Posterior cingulate gyrus (tissue), 11 donors: ENCODE data around the gene FBXW8.

Source experiments
- DNase-seq, 10 donors: peaks; one replicate each; pipeline versions ENCODE4 v3.0.0 to v3.0.0-alpha.2; 2020 to 2021; ENCODE audit warnings: mixed read lengths in 3 of 10
- intact Hi-C: fragments of 100-400 bp; cut with DNase I; formaldehyde crosslinking; loops from one replicate; pipeline ENCODE4 v1.15.1; 2023

The FBXW8 gene, protein sequence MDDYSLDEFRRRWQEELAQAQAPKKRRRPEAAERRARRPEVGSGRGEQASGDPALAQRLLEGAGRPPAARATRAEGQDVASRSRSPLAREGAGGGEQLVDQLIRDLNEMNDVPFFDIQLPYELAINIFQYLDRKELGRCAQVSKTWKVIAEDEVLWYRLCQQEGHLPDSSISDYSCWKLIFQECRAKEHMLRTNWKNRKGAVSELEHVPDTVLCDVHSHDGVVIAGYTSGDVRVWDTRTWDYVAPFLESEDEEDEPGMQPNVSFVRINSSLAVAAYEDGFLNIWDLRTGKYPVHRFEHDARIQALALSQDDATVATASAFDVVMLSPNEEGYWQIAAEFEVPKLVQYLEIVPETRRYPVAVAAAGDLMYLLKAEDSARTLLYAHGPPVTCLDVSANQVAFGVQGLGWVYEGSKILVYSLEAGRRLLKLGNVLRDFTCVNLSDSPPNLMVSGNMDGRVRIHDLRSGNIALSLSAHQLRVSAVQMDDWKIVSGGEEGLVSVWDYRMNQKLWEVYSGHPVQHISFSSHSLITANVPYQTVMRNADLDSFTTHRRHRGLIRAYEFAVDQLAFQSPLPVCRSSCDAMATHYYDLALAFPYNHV

DNA sequence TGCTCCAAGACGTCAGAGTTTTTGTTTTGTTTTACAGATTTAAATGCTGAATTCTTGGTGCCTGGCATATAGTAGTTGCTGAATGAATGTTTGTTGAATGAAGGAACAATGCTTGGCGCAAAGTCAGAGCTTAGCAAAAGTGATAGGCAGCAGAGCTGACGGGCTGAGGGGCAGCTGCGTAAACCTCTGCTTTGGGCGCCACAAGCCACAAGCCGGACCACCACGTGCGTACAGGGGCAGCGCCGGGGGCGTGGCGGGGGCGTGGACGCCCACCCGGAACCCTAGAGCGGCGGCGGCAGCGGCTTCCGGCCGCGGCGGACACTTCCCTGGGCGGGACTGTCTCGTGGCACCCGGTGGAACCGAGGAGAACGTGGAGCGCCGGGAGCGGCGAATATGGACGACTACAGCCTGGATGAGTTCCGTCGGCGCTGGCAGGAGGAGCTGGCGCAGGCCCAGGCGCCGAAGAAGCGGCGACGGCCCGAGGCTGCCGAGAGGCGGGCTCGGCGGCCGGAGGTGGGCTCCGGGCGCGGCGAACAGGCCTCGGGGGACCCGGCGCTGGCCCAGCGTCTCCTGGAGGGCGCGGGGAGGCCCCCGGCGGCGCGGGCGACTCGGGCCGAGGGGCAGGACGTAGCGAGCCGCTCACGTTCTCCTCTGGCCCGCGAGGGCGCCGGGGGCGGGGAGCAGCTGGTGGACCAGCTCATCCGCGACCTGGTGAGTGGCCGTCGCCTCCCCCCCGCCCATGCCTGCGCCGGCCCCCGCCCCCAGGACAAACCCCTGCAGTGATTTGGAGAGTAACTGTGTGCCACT, at the start of gene FBXW8:
Gene FBXW8, plus strand, starts transcription at position 306 of the 807 bp plus-strand sequence. Its CDS starts 88 bp downstream, at position 394.
- intact Hi-C loops, result no loop called here
- DNase-seq, result peak; percentile 36 to 94 (median 62)

DNA sequence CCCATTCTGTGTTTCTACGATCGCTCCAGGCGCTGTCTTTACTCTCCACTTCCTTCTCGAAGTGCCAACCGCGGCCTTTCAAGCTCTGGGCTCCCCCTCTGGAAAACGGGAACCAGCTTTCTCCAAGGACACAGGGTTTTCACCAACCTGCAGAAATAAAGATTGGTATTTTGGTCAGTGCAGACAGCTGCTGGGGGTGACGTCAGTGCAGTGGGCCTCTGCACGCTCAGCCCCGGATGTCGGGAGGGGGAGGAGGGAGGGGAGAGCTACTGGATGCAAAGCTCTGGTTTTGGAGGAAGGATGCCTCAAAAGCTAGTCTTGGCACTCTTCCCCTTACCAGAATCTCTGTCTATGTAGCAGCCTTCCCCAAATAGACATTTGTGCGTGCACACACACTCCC, 49.4 kb upstream of the FBXW8 start:
- DNase-seq, result peak; percentile 53 to 96 (median 80)
- intact Hi-C loops, result loop anchor here (5.0 kb wide), 1 partner anchor 44 kb away; no protein-coding TSS in a partner anchor

DNA sequence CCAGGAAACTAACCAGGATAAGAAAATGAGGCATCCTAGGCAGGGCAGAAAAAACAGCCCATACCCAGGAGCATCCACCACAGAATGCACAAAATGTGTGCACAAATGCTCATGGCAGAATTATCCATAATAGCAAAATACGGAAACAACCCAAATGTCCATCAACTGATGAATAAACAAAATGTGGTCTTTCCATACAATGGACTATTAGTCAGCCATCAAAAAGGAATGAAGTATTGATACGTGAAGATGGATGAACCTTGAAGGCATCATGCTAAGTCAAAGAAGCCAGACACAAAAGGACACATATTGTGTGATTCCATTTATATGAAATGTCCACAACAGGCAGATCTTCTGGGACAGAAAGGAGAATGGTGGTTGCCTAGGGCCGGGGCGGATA, 48.6 kb upstream of the FBXW8 start:
- no peak for DNase-seq
- intact Hi-C loops, result loop anchor here (5.0 kb wide), 1 partner anchor 45 kb away; no protein-coding TSS in a partner anchor

DNA sequence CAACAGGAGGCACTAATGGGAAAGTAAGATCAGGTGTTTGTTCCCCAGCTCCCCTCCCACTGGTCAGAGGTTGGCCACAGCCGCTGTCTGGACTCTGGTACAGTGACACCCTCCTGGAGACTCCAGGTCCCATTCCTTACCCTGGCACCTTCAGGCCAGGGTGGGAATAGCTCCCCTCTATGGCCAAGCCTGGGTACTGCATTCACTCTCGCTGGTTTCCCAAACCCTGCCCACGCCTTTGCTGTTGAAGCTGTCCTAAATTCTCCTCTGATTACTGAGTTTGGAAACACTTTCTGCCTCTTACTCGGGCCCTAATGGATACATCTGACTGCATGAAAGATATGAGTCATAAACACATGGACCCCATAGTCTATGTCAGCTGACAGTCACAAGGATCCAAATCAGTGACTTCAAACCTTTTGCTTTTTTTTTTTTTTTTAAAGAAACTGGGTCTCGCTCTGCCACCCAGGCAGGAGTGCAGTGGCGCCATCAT, 47.4 kb upstream of the FBXW8 start:
- intact Hi-C loops, result loop anchor here (5.0 kb wide), 1 partner anchor 46 kb away; no protein-coding TSS in a partner anchor
- peak in 1 of 10 donors; percentile 83 for DNase-seq

DNA sequence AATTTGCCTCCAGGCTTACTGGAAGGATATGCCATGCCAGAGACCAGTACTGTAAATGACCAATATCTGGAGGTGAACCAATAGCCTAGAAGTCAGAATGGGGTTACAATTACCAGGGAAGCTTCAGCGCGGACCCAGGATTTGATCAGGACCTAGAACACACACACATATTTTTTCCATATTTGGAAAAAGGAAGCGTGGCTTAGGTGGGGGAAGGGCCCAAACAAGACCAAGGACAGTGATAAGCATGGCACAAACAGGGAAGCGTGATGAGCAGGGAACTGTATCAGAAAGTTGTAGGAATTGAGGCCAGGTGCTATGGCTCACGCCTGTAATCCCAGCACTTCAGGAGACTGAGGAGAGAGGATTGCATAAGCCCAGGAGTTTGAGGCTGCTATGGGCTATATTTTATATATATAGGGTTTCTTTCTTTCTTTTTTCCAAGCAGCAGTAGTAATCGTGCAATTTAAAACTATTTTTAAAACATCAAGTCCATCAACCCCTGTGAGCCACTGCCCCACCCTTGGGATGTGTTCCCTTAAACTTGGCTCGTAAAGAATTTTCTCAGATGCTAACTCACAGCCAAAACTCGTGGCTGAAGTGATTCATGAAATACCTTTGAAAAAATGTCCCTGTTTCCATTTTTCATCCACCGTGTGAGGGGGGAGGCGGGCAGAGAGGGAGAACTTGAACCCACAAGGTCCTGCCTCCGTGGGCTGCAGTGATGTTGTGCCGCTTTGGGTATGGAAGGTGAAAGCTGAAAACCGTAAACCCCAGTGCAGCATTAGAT, 46.2 kb upstream of the FBXW8 start:
- intact Hi-C loops, result loop anchor here (5.0 kb wide), 1 partner anchor 47 kb away; no protein-coding TSS in a partner anchor

DNA sequence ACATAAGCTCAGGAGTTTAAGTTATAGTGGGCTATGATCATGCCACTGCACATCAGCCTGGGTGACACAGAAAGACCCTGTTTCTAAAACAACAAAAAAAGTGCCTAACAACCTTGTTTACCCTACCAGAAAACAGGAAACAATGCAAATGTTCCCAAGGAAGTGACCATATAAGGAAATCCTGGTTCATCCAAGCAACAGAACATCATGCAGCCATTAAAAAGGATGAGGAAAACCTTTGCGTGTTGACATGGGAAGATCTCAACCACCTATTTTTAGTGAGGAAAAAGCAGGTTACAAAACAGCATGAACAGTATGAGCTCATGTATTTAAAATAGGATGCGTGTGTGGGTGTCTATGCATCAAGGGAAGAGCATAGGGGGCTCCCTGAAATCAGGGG, 43.2 kb upstream of the FBXW8 start:
- intact Hi-C loops, result no loop called here
- DNase-seq, result no peak

More for the DNA sequence above, 46.2 kb upstream of the FBXW8 start:
- peak in 1 of 10 donors; percentile 4 for DNase-seq

DNA sequence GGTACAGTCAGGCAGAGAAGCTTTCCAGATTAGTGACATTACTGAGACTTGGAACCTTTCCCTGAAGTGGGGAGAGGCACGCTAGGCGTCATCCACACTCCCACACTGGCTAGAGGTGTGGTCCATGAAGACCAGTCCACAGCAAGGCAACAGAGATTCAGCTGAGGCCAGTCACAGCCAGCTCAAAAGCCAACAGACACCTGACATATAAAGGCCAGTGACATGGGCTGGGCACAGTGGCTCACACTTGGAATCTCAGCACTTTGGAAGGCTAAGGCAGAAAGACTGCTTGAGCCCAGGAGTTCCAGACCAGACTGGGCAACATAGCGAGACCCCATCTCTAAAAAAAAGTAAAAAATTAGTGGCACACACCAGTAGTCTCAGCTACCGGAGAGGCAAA, 40.4 kb upstream of the FBXW8 start:
- DNase-seq, result no peak
- intact Hi-C loops, result no loop called here

DNA sequence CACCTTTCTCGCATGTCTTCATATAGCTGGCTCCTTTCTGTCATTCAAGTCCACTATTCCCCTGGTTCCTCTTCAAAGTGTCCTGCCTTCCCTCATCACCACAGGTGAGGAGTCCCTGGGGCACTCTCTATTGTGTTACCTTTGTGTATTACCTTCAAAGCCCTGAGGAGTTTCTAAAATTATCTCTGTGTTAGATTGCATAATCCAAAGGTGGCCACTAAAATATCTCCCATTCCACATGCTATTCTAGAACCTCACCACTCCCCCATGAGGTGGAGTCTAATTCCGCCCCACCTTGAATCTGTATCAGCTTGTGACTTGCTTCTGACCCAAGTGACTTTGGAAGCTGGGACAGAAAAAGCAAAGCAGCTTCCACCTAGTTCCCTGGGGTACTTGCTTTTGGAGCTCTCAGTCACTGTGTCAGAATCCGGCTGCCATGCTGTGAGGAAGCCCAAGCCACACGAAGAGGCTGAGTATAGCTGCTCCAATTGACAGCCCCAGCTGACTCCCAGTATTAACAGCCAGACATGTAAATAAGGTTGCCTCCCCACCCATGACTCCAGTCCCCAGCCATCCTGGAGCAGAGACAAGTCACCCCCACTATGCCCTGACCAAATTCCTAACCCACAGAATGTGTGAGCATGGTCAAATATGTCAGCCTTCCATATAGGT, 36.3 kb upstream of the FBXW8 start:
- intact Hi-C loops, result no loop called here
- peak in 1 of 10 donors; percentile 26 for DNase-seq

DNA sequence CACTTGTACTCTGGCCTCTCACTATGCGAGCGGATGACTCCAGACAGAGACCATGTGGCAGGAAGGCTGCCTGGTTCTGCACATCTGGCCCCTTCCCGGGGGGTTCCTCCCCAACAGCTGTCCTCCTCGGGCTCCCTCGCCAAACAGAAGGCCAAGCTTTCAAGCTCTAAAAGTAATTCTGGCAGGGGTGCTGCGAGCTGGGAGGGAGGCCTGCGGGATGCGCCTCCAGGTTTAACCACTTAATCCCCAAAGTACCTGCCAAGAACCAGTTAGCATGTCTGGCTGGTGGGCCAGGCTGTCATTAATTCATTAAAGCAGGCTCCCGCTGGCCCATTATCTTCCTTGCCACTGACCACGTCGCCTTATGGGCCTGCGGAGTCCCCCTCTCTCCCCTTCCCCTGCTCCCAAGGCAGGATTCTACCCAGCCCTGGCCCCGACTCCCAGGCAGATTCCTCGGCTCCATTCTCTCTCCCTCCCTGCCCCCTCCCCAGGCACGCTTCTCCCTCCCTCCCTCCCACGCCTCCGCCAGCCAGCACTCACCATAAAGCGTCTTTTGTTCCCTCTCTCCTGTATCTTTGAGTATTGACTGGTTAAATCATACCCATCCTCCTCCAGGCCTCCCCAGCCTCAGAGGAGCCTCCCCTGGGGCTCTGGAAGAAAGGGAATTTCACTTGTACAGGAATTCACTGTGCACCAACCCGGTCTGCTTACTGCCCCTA, 34.4 kb upstream of the FBXW8 start:
- DNase-seq, result peak in 1 of 10 donors; percentile 72
- intact Hi-C loops, result no loop called here

DNA sequence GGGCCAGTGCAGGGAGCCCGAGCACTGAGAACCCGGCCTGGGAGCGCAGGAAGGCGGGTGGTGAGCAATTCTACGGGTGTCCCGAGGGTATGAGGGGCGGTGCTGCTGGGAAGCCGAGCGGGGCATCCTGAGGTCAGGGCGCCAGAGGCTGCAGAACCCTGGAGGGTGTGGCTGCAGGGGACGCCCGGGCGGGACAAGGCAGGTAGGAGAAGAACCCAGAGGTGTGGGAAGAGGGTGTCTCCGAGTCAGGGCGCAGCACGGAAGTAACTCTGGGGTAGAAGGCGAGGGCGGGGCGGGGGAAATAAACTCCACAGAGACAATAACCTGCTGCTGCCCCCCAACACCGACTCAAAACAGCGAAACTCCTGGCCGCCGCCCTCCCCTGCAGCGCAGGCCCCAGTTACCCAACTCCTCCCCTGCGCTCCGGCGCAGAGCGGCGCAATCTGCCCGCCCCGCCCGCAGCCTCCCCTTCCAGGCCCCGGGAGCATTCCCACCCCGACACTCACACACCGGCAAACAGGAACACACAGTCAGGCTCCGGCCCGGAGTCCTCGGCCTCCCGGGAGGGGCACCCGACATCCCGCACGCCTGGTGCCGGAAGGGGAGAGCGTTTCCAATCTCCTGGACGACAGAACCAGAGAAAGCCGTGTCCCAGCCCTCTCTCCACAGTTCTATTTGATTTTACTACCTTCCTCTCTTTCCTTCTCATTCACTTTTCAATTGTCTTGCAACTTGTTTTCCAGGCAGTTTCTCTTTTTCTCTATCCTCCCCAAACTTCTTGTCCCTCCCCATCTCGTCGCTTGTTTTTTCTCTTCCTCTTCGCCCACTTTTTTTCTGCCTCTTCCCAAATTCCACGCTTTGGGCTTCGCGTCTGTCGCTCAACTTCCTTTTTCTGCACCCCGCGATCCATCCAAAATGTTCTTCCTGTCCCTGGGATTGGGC, 31.9 kb upstream of the FBXW8 start:
- intact Hi-C loops, result no loop called here
- peak in 3 of 10 donors; percentile 71 to 83 (median 78) for DNase-seq

DNA sequence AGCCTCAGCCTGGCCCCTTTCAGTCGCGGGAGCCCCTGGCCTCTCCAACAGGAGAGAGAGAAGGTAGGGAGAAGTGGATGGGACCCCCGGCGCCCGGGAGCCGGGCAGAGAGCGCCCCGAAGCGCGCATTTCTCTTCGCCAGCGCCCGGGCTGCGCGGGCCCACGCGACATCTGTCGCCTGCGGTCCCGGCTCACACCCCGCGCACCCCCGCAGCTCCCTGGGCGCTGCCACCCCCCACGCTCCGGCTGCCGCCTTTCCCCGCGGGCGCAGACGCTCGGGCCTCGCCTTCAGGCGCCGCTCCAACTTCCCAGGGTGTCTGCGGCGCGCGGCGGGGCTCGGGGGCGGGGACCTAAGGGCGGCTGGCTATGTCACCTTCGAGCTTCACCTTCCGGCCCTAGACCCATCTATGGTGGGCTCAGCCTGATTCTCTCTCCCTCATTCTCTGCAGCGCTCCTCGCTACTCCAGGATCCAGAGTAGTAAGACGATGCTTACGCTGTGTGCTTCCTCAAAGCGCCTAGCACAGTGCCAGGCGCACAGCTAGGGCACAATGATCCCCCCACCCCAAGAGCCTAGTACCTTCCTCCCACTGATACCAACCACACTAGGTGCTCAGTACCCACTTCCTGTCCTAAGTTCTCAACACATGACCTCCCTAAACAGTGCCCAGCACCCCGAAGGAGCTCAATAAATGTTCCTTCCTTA, 31.1 kb upstream of the FBXW8 start:
- intact Hi-C loops, result no loop called here
- peak in 6 of 10 donors; percentile 18 to 90 (median 64) for DNase-seq

DNA sequence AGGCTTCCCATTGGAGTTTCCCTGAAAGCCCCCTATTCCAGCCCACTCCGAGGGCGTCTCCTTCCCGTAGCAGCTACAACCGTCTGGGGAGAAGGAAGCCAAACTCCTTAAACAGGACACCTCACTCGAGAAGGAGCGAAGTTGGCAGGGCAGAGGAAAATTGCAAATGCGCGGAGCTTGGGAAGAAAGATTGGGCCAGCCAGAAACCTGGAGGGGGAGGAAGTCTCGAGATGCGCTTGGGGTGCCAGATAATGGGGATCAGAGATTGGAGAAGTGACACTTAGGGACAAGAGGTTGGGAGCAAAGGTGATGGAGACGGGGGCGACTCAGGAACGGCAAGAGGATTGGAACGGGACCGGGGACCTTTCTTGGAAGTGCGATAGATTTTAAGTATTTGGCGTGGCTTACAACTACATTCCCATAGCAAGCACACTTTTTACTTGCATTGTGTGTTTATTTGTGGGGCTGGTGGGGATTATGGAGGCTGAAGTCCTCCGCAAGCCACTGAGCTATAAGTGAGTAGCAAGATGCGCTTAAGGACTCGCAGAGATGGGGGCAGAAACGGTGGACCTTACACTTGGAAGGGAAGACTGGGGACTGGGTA, 30.4 kb upstream of the FBXW8 start:
- no peak for DNase-seq
- intact Hi-C loops, result no loop called here

DNA sequence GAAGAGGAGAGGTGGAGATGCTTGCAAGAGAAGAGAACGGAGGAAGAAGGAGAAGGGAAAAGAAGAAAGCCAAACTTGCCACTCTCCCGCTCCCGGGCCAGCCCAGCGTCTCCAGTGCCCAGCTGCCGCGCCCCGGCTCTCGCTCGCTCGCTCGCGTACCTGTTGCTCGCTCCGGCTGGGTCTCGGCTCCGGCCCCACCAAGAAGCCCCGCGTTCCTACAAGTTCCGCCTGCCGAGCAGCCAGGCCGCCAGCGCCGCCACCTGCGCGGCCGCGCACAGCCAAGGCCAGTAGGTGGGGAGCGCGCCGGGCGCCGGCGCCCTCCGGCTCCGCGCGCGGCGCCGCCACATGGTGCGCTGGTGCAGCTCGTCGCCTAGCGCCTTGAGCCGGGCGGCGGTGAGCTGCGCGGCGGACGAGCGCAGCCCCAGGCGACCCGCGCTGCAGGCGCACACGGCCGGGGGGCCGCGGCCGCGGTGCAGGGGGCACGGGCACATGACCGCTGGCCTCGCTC, 29.9 kb upstream of the FBXW8 start:
- peak in 6 of 10 donors; percentile 18 to 89 (median 58) for DNase-seq
- intact Hi-C loops, result no loop called here

DNA sequence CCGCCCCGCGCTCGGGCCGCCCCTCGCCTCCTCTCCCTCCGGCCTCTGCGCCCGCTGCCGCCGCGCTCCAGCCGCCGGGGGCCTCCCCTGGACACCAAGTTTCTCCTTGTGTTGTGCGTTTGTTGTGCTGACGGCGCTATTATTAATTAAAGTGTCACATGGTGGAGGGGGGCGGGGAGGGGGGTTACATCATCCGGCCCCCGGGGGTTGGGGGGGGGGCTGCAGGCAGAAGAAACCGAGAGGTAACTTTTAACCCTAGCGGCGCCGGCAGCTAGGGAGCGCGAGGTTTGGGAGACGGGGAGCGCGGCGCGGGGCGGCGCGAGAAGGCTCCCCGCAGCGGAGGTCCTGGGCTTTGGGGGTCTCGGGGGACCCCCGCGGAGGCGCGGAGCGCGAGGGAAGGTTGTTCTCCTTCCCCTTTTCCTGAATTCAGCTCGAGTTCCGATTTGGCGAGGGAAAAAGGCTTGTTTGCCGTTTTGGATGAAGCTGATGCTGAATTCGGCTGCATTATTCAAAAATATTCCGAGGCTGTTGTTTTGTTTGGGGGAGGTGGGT, 29.3 kb upstream of the FBXW8 start, which contains the start of gene HRK:
Gene HRK, minus strand, starts transcription at position 117 of the 552 bp plus-strand sequence. CDS start 134 bp downstream, outside the sequence.
- DNase-seq, result peak in 1 of 10 donors; percentile 80
- intact Hi-C loops, result no loop called here

DNA sequence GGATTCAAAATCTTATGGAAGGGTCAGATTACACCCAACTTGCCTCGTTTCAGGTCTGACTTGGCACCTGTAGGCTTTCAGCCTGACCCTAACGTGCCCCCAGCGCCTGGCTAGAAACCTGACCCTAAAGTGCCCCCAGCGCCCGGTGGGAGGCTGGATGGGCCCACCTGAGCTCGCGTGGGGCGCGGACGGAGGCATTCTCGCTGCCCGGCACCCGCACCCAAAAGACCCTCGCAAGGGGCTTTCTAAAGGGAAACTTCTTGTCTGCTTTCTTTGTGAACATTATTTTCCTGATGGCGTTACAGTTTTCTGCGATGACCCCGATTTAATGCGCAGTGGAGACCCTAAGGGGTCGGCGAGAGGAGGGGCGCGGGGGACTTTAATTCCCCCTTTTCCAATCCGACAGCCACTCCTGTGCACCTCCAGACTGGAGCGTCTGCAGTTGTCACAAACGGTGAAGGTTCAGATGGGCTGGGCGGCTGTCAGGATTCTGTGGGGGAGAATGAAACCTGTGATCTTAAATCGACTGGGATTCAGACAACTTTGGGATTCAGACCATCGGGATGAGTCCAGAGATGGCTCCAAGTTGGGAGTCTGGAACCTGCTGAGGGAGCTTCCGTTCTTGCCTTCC, 28.8 kb upstream of the FBXW8 start:
- intact Hi-C loops, result loop anchor here (2.0 kb wide), 1 partner anchor 179 kb away; no protein-coding TSS in a partner anchor
- peak in 1 of 10 donors; percentile 76 for DNase-seq
